Prostate gland (tissue), 2 donors: ENCODE results near the gene ZBTB16.

Experiments
- CTCF ChIP-seq, 4 experiments: fragments of 200-600 bp in 2 of 4; fragments of 450-650 bp in 2 of 4; sonication (generic) in 2 of 4; IDR thresholded peaks; 1 replicate in 3 of 4; 2 replicates in 1 of 4; pipeline ENCODE4 v1.5.1; 2016 to 2019; ENCODE audit warnings: antibody characterized with exemption in 4 of 4, mild to moderate bottlenecking in 2 of 4, moderate library complexity in 2 of 4
- POLR2A ChIP-seq: fragments of 450-650 bp; IDR thresholded peaks from one replicate; pipeline ENCODE4 v1.6.1; 2016; ENCODE audit warnings: antibody characterized with exemption, mild to moderate bottlenecking

GRCh38 chr11:114254571-114255146 is 195.1 kb downstream of the ZBTB16 start:
- TF ChIP-seq CTCF (IDR thresholded peaks at IDR 0.05) (no peak), POLR2A (no peak)
